ENCODE results near the gene CACNB3. TPM values are rescaled to one million over a fixed set of nuclear protein-coding genes. Genes with fewer than 3 reads are reported as not detected.

Gene CACNB3
- total and polyA plus RNA-seq, 12 donors, result 2.2 to 13.5 (median 4.6) TPM

GRCh38 chr12:48773686-48774085 lies 44.6 kb upstream of the CACNB3 start:
- no peak for DNase-seq
- Histone ChIP-seq H3K4me1 (peaks cover 0 to 58% (median 21%) of the 10 kb centered on the region in 9 donors), H3K27me3 (no peaks in the 10 kb centered on the region), H3K9me3 (no peaks in the 10 kb centered on the region), H3K27ac (peak overlapping the region in 2 of 10 donors; percentile 7 to 56), H3K4me3 (no peak overlapping the region), H3K36me3 (peaks cover 0 to 97% (median 73%) of the 10 kb centered on the region in 9 donors)
- WGBS, 2 donors, result 84 to 91% methylated on average over 5 of the region's 5 CpGs
- intact Hi-C loops (cut with DNase I), result no loop called here
- TF ChIP-seq CTCF (IDR thresholded peaks at IDR 0.05), result no peak
- no peak for ATAC-seq

- no peaks in the 10 kb centered on the region for H3K9me3 ChIP-seq
- H3K4me3 ChIP-seq, result no peak overlapping the region
- intact Hi-C loops (cut with DNase I), result no loop called here
- 26 to 28% methylated on average over 2 of the region's 2 CpGs for WGBS, 2 donors
- H3K4me1 ChIP-seq, result peaks cover 5 to 60% (median 27%) of the 10 kb centered on the region in 9 donors
- H3K36me3 ChIP-seq, result peaks cover 0 to 89% (median 73%) of the 10 kb centered on the region in 9 donors
- no peaks in the 10 kb centered on the region for H3K27me3 ChIP-seq
- DNase-seq (no peak), ATAC-seq (no peak)
- peak overlapping the region in 1 of 10 donors; percentile 15 for H3K27ac ChIP-seq
- no peak for TF ChIP-seq CTCF (IDR thresholded peaks at IDR 0.05)
Observed at GRCh38 chr12:48774516-48774915, 43.8 kb upstream of the CACNB3 start.

- H3K9me3 ChIP-seq, result no peaks in the 10 kb centered on the region
- TF ChIP-seq CTCF (IDR thresholded peaks at IDR 0.05), result no peak
- ATAC-seq (no peak), DNase-seq (no peak)
- H3K27me3 ChIP-seq, result no peaks in the 10 kb centered on the region
- peaks cover 11 to 68% (median 35%) of the 10 kb centered on the region in 9 donors for H3K4me1 ChIP-seq
- peak overlapping the region in 3 of 10 donors; percentile 15 to 25 (median 18) for H3K27ac ChIP-seq
- 94 to 96% methylated on average over 8 of the region's 8 CpGs for WGBS, 2 donors
- intact Hi-C loops (cut with DNase I), result no loop called here
- H3K36me3 ChIP-seq, result peaks cover 0 to 81% (median 69%) of the 10 kb centered on the region in 9 donors
- no peak overlapping the region for H3K4me3 ChIP-seq
Observed at GRCh38 chr12:48775299-48775698, 43.0 kb upstream of the CACNB3 start.

GRCh38 chr12:48775991-48776649 lies 42.2 kb upstream of the CACNB3 start:
- H3K4me1 ChIP-seq, result peaks cover 19 to 76% (median 43%) of the 10 kb centered on the region in 9 donors

More at GRCh38 chr12:48775991-48776649, 42.2 kb upstream of the CACNB3 start:
- H3K4me3 ChIP-seq, result no peak overlapping the region
- H3K36me3 ChIP-seq, result peaks cover 0 to 73% (median 62%) of the 10 kb centered on the region in 9 donors
- peak overlapping the region in 5 of 10 donors; percentile 9 to 99 (median 97) for H3K27ac ChIP-seq
- intact Hi-C loops (cut with DNase I), result no loop called here
- TF ChIP-seq CTCF (IDR thresholded peaks at IDR 0.05), result no peak
- H3K9me3 ChIP-seq, result no peaks in the 10 kb centered on the region
- no peak for ATAC-seq
- WGBS, 2 donors, result 86 to 87% methylated on average over 29 of the region's 29 CpGs
- DNase-seq, result no peak
- no peaks in the 10 kb centered on the region for H3K27me3 ChIP-seq

All from heart right ventricle (tissue), 16 donors.